Neural progenitor cell (in vitro differentiated cells): Measurements from ENCODE around the gene JCAD. TPM values are rescaled to one million over a fixed set of nuclear protein-coding genes. Genes with fewer than 3 reads are reported as not detected.

Experiments used
- DNase-seq: peaks from one replicate; pipeline ENCODE4 v3.0.0-alpha.2; 2016; ENCODE audit warnings: low spot score
- H2AFZ ChIP-seq: fragments of 200-600 bp; sonication (generic); replicated peaks from 2 replicates; pipeline ENCODE4 v1.6.1; 2016; ENCODE audit warnings: antibody characterized with exemption
- H3F3A ChIP-seq: fragments of 200-600 bp; sonication (generic); 2 replicates; pipeline ENCODE4 v1.6.1; 2016; ENCODE audit warnings: antibody characterized with exemption, low read depth
- H3K27ac ChIP-seq: fragments of 200-600 bp; sonication (generic); 2 replicates; pipeline ENCODE4 v1.5.1; 2016; ENCODE audit warnings: mild to moderate bottlenecking
- H3K27me3 ChIP-seq: fragments of 200-600 bp; sonication (generic); 2 replicates; pipeline ENCODE4 v1.6.1; 2016; ENCODE audit warnings: mild to moderate bottlenecking, moderate library complexity
- H3K36me3 ChIP-seq: fragments of 200-600 bp; sonication (generic); 2 replicates; pipeline ENCODE4 v1.5.1; 2016
- H3K4me1 ChIP-seq: fragments of 200-600 bp; sonication (generic); 2 replicates; pipeline ENCODE4 v1.6.1; 2016; ENCODE audit warnings: mixed run types
- H3K4me2 ChIP-seq: fragments of 200-600 bp; sonication (generic); 2 replicates; pipeline ENCODE4 v1.6.1; 2016
- H3K4me3 ChIP-seq: fragments of 200-600 bp; sonication (generic); 2 replicates; pipeline ENCODE4 v1.5.1; 2016
- H3K79me2 ChIP-seq: fragments of 200-600 bp; sonication (generic); 2 replicates; pipeline ENCODE4 v1.6.1; 2016; ENCODE audit warnings: low read depth
- H3K9ac ChIP-seq: fragments of 200-600 bp; sonication (generic); 2 replicates; pipeline ENCODE4 v1.6.1; 2016
- H3K9me3 ChIP-seq: fragments of 200-600 bp; sonication (generic); 2 replicates; pipeline ENCODE4 v1.5.1; 2016; ENCODE audit warnings: low read depth
- H4K20me1 ChIP-seq: fragments of 200-600 bp; sonication (generic); 2 replicates; pipeline ENCODE4 v1.6.1; 2016; ENCODE audit warnings: low read depth
- H3K27ac Mint-ChIP-seq: 3 replicates; pipeline ENCODE4 v1.8.0; 2021; ENCODE audit warnings: mixed read lengths
- H3K27me3 Mint-ChIP-seq: 2 replicates; pipeline ENCODE4 v1.8.0; 2022; ENCODE audit warnings: low read depth, mild to moderate bottlenecking, inconsistent platforms, moderate library complexity, mixed read lengths; ENCODE audit not compliant: insufficient read depth
- H3K36me3 Mint-ChIP-seq: 3 replicates; pipeline ENCODE4 v1.8.0; 2021; ENCODE audit warnings: mixed read lengths
- H3K4me1 Mint-ChIP-seq: 3 replicates; pipeline ENCODE4 v1.8.0; 2021; ENCODE audit warnings: mixed read lengths
- H3K4me3 Mint-ChIP-seq: 3 replicates; pipeline ENCODE4 v1.8.0; 2021; ENCODE audit warnings: mild to moderate bottlenecking, moderate library complexity, mixed read lengths
- H3K9me3 Mint-ChIP-seq: 3 replicates; pipeline ENCODE4 v1.8.0; 2020; ENCODE audit warnings: mixed read lengths
- EZH2 ChIP-seq: fragments of 200-600 bp; sonication (generic); IDR thresholded peaks from 2 replicates; pipeline ENCODE4 v1.6.1; 2017; ENCODE audit warnings: antibody characterized with exemption, mild to moderate bottlenecking, moderate library complexity
- EZH2phosphoT487 ChIP-seq: fragments of 200-600 bp; sonication (generic); IDR thresholded peaks from 2 replicates; pipeline ENCODE4 v1.6.1; 2017; ENCODE audit warnings: antibody characterized with exemption
- total RNA-seq: library from RNA; depleted of rRNA; stranded (reverse); fragments of >200 nt; gene quantifications from 2 replicates; pipeline ENCODE4 v1.2.3, GENCODE V29; 2015; ENCODE audit warnings: low replicate concordance
- TF ChIP-seq, protein P1 (sequence below): fragments of 200-600 bp; sonication (generic); IDR thresholded peaks from 2 replicates; pipeline ENCODE4 v1.5.1; 2017; ENCODE audit warnings: antibody characterized with exemption, mild to moderate bottlenecking

JCAD gene
- total RNA-seq, 1 donor from 2014 or later: 1.3 TPM

DNA sequence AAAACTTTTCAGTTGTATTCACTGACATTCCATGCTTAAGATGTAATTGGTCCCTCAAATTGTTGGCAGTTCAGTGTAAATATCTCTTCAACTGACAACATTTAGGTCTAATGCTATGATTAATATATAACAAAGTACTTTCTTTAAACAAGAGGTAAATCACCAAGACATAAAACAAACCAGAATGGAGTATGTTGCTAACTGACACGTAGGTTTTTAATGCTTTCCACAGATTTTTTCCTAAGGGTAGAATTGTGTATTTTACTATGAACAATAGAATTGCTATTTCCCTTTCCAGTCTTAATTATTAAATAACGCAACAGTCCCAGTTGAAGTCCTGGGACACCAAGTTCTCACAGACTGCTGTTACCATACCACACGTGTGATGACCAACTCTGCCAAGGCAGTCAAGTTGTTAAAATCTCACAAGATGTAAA is 4.1 kb downstream of the JCAD start:
- Histone ChIP-seq H3K27ac (no peak overlapping the region), H3K4me2 (no peak overlapping the region)
- no peak overlapping the region for H3K4me3 Mint-ChIP-seq

DNA sequence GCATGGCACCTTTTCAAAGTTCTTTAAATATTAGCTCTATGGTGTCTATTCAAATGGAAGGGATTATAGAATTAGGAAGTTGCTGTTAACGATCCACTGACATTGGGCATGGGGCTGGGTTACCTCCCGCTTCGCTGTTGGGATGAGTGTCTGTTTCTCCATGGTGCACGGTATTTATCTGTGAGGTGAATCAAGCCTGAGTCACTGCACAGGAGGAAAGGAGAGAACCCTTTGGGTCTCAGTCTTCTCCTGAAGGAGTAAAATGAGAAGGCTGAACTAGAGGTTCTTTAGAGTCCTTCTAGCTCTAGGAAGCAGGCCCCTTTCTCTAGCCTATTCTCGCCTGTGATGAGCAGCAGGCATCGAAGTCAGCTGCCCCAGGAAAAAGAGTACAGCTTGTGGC is 7.3 kb downstream of the JCAD start:
- no peak for TF ChIP-seq EZH2
- TF ChIP-seq, protein P1, sequence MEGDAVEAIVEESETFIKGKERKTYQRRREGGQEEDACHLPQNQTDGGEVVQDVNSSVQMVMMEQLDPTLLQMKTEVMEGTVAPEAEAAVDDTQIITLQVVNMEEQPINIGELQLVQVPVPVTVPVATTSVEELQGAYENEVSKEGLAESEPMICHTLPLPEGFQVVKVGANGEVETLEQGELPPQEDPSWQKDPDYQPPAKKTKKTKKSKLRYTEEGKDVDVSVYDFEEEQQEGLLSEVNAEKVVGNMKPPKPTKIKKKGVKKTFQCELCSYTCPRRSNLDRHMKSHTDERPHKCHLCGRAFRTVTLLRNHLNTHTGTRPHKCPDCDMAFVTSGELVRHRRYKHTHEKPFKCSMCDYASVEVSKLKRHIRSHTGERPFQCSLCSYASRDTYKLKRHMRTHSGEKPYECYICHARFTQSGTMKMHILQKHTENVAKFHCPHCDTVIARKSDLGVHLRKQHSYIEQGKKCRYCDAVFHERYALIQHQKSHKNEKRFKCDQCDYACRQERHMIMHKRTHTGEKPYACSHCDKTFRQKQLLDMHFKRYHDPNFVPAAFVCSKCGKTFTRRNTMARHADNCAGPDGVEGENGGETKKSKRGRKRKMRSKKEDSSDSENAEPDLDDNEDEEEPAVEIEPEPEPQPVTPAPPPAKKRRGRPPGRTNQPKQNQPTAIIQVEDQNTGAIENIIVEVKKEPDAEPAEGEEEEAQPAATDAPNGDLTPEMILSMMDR: no peak
- no peak for TF ChIP-seq EZH2phosphoT487
- Histone ChIP-seq H3K4me2 (no peak overlapping the region), H3K27me3 (no peaks in the 10 kb centered on the region), H3K4me3 (no peak overlapping the region), H3K9me3 (no peaks in the 10 kb centered on the region), H2AFZ (no peak overlapping the region), H3K9ac (no peak overlapping the region), H3K36me3 (no peaks in the 10 kb centered on the region), H3K27ac (no peak overlapping the region), H3K79me2 (no peaks in the 10 kb centered on the region), H3F3A (peaks cover 17% of the 10 kb centered on the region), H3K4me1 (peaks cover 33% of the 10 kb centered on the region), H4K20me1 (no peaks in the 10 kb centered on the region)
- H3K4me3 Mint-ChIP-seq: no peak overlapping the region
- H3K27me3 Mint-ChIP-seq: peaks cover 7% of the 10 kb centered on the region
- no peaks in the 10 kb centered on the region for H3K36me3 Mint-ChIP-seq
- H3K27ac Mint-ChIP-seq: no peak overlapping the region
- peaks cover 33% of the 10 kb centered on the region for H3K4me1 Mint-ChIP-seq
- H3K9me3 Mint-ChIP-seq: no peaks in the 10 kb centered on the region
- DNase-seq: no peak

More for the DNA sequence above, 4.1 kb downstream of the JCAD start:
- Histone ChIP-seq H3K4me1 (peaks cover 37% of the 10 kb centered on the region), H2AFZ (no peak overlapping the region), H3K9ac (no peak overlapping the region), H3K36me3 (no peaks in the 10 kb centered on the region), H4K20me1 (peaks cover 7% of the 10 kb centered on the region), H3K27me3 (peaks cover 22% of the 10 kb centered on the region), H3F3A (peaks cover 34% of the 10 kb centered on the region), H3K79me2 (no peaks in the 10 kb centered on the region), H3K9me3 (no peaks in the 10 kb centered on the region), H3K4me3 (no peak overlapping the region)
- H3K36me3 Mint-ChIP-seq: no peaks in the 10 kb centered on the region
- H3K27me3 Mint-ChIP-seq: peaks cover 7% of the 10 kb centered on the region
- H3K27ac Mint-ChIP-seq: no peak overlapping the region
- no peak for DNase-seq
- no peak for TF ChIP-seq EZH2
- TF ChIP-seq EZH2phosphoT487: no peak
- TF ChIP-seq, protein P1: no peak
- H3K4me1 Mint-ChIP-seq: peaks cover 34% of the 10 kb centered on the region
- H3K9me3 Mint-ChIP-seq: no peaks in the 10 kb centered on the region

DNA sequence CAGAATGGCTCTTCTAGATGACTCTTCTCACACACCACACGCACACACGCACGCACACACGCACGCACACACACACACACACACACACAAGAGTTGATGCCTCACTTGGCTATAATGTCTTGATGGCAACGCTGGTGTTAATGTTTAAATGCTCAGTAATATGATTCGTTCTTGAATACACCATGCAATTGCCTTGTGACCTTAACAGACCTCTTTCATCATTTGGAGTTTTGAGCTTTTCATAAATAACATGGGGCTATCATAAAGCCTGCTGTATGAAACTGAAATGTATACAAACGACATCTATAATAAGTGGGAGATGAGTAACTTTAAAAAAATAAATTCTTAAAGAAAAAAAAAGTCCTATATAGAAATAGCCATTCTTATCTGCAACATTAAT is 8.2 kb downstream of the JCAD start:
- H3K4me1 Mint-ChIP-seq: peaks cover 26% of the 10 kb centered on the region
- no peaks in the 10 kb centered on the region for H3K36me3 ChIP-seq
- H3K27me3 Mint-ChIP-seq: peaks cover 5% of the 10 kb centered on the region
- H3K4me1 ChIP-seq: peaks cover 25% of the 10 kb centered on the region
- no peak overlapping the region for H3K27ac ChIP-seq
- no peaks in the 10 kb centered on the region for H3K9me3 Mint-ChIP-seq
- no peak overlapping the region for H2AFZ ChIP-seq
- no peaks in the 10 kb centered on the region for H3K9me3 ChIP-seq
- no peak overlapping the region for H3K4me2 ChIP-seq
- H3K27me3 ChIP-seq: no peaks in the 10 kb centered on the region
- H4K20me1 ChIP-seq: no peaks in the 10 kb centered on the region
- no peaks in the 10 kb centered on the region for H3K36me3 Mint-ChIP-seq
- TF ChIP-seq EZH2phosphoT487 (no peak), EZH2 (no peak)
- TF ChIP-seq, protein P1: no peak
- H3K4me3 ChIP-seq: no peak overlapping the region
- no peak overlapping the region for H3K4me3 Mint-ChIP-seq
- H3K27ac Mint-ChIP-seq: no peak overlapping the region
- no peak for DNase-seq
- H3K9ac ChIP-seq: no peak overlapping the region
- no peaks in the 10 kb centered on the region for H3K79me2 ChIP-seq
- H3F3A ChIP-seq: peaks cover 9% of the 10 kb centered on the region
